Stomach smooth muscle (tissue), 2 donors: ENCODE data around the gene SNAP29.

Source experiments
- H3K27ac ChIP-seq: one replicate; pipeline ENCODE4 v1.7.0; 2013; ENCODE audit warnings: mild to moderate bottlenecking, low read length, inconsistent platforms
- H3K27me3 ChIP-seq, 2 donors: one replicate each; pipeline ENCODE4 v1.7.0; 2013; ENCODE audit warnings: low read length in 2 of 2; ENCODE audit not compliant: insufficient read depth in 2 of 2, control insufficient read depth in 1 of 2
- H3K36me3 ChIP-seq, 2 donors: one replicate each; pipeline ENCODE4 v1.7.0; 2013; ENCODE audit warnings: low read length in 2 of 2; ENCODE audit not compliant: control insufficient read depth in 2 of 2, insufficient read depth in 2 of 2
- H3K4me1 ChIP-seq: one replicate; pipeline ENCODE4 v1.7.0; 2013; ENCODE audit warnings: low read length; ENCODE audit not compliant: control insufficient read depth, insufficient read depth
- H3K4me3 ChIP-seq, 2 donors: one replicate each; pipeline ENCODE4 v1.7.0; 2013; ENCODE audit warnings: low read length in 2 of 2
- H3K9ac ChIP-seq, 2 donors: one replicate each; pipeline ENCODE4 v1.7.0; 2013; ENCODE audit warnings: low read length in 2 of 2, mild to moderate bottlenecking in 1 of 2
- H3K9me3 ChIP-seq, 2 donors: one replicate each; pipeline ENCODE4 v1.7.0; 2013; ENCODE audit warnings: low read length in 2 of 2; ENCODE audit not compliant: control insufficient read depth in 2 of 2
- donor health status: healthy.
- donor health status: Pancreatic carcinoma.

The SNAP29 gene

DNA sequence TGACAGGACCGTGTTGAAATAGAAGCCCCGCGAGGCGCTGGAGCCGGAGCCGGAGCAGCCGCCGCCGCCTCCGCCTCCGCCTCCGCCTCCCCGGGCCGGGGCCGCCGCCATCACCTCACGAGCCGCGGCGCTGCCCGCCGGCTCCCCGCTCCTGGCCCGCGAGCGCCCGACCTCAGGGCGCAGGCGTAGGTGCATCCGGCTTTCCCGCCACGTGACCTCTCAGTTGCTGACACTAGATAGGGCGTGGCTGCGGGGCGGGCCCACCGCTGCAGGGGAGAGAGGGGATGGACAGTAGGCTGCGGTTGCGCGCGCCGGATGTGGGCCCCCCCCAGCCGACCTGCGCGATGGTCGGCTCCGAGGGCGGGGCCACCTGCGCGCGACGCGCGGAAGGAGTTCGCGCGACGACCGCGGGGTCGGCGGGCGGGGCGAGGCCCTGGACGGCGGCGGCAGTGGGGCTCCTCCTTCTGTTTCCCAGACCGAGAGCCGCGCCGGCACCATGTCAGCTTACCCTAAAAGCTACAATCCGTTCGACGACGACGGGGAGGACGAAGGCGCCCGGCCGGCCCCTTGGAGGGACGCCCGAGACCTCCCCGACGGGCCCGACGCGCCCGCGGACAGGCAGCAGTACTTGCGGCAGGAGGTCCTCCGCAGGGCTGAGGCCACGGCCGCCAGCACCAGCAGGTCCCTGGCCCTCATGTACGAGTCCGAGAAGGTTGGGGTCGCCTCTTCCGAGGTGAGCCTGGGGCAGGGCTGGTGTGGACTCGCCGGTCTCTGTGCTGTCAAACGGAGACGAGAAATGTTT lies at the start of gene SNAP29, which contains the start of gene PI4KA:
Gene SNAP29 (plus strand): TSS at position 393 of the 802 bp plus-strand sequence. CDS start 104 bp downstream, at position 497.
Gene PI4KA (minus strand): TSS at position 197 of the 802 bp plus-strand sequence. CDS start 86 bp downstream, at position 111.
- peak within 1 kb of the TSS; percentile 91 to 94 for H3K4me3 ChIP-seq
- no peaks in the 10 kb centered on the region for H3K27me3 ChIP-seq
- H3K9me3 ChIP-seq: no peaks in the 10 kb centered on the region
- peaks cover 18% of the 10 kb centered on the region for H3K4me1 ChIP-seq
- peak within 1 kb of the TSS; percentile 86 for H3K9ac ChIP-seq
- H3K27ac ChIP-seq: peak within 1 kb of the TSS; percentile 78
- peaks cover 3 to 8% of the 10 kb centered on the region in 2 donors for H3K36me3 ChIP-seq

DNA sequence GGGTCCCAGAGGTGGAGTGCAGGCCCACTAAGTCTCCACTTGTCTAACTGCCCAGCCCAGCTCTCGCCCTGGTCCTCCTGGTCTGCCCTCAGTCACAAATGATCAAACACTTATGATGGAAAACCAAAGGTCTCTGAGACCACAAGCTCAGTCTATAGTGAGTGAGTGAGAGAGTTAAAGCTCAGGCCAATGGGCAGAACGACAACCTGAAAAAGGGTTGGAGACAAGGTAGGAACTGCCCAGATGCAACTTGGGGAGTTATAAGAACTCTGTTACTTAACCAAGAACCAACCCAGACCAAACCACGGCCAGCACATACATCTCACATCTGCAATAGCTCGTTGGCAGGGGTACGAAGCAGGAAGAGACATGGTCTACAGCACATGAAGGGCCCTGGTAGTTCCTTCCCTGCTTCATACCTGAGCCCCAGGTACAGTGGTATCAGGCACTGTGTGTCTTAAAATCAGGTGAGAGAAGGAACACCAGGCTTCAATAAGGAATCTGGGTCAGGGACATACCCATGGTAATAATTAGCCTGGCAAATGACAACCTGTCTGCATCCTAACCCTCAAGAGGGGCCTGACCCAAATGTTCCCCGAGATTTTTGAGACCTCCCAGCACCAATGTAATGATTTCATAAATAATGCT lies 49.1 kb upstream of the SNAP29 start:
- H3K4me1 ChIP-seq: no peaks in the 10 kb centered on the region
- no peak overlapping the region for H3K27ac ChIP-seq
- H3K27me3 ChIP-seq: no peaks in the 10 kb centered on the region
- no peaks in the 10 kb centered on the region for H3K9me3 ChIP-seq
- H3K9ac ChIP-seq: no peak overlapping the region
- H3K36me3 ChIP-seq: peaks cover 45 to 55% of the 10 kb centered on the region in 2 donors
- no peak overlapping the region for H3K4me3 ChIP-seq

DNA sequence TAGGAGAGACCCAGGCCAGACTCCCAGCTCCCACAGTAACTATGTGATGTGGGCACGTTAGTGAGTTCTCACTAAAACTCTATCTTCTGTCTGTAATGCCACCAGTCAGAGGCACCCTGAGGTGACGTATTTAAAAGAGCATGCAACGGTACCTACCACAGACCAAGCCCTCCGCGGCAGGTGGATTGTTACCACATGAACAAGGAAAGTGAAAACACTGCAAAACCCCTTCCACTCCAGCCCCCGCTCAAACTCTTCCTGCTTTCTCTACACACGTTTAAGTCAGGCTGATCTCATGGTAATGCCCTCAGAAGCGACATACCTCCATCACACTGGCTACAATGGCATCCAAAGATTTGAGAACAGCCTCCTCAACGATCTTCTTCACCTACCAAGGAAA lies 48.2 kb upstream of the SNAP29 start:
- Histone ChIP-seq H3K9ac (no peak overlapping the region), H3K27me3 (no peaks in the 10 kb centered on the region), H3K4me3 (no peak overlapping the region), H3K9me3 (no peaks in the 10 kb centered on the region), H3K27ac (no peak overlapping the region), H3K4me1 (no peaks in the 10 kb centered on the region), H3K36me3 (peaks cover 39 to 54% of the 10 kb centered on the region in 2 donors)

DNA sequence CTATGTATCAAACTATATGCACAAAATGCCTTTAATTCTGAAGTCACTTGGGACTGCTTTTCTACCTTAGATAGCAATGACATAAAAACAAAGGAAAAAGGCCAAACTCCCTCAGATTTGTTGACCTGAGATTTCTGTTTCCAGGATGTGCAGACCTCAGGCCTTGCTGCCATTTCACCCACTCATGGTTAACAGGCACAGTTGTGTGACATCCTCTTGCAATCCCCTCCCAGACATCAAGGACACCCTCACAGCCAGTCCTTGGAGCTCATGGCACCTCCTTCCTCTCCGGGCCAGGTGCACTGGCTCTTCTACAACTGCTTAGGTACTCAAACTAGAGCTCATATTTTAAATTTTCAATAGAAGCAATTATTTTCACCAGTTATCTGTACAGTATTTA lies 47.6 kb upstream of the SNAP29 start:
- H3K27ac ChIP-seq: no peak overlapping the region
- H3K36me3 ChIP-seq: peaks cover 39 to 51% of the 10 kb centered on the region in 2 donors

DNA sequence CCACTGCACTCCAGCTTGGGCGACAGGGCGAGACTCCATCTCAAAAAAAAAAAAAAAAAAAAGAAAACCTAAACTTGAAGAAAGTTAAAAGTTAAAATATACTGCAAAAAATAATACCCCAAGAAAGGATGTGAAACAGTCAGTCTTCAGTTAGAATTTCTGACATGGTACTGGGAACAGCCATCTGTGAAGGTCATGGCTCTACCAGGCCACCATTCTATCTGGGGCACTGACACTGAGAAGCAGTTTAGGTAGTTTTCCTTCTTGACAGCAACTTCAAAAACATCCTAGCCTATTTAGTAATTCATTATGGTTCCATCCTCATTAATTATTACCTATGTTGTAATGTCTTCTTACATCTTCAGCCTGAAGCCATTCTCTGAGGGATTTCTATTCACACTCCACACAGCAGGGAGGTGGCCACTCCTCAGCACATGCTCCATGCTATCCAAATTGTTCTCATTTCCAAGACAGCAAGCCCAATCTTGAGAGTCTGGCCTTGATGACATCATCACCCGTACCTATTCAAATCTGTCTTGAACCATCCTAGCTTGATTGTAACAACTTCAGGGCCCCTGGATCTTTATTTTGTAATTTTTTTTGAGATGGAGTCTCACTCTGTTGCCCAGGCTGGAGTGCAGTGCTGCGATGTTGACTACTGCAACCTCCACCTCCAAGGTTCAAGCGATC lies 46.7 kb upstream of the SNAP29 start:
- no peaks in the 10 kb centered on the region for H3K4me1 ChIP-seq
- H3K9ac ChIP-seq: no peak overlapping the region
- H3K9me3 ChIP-seq: no peaks in the 10 kb centered on the region
- no peaks in the 10 kb centered on the region for H3K27me3 ChIP-seq
- H3K27ac ChIP-seq: no peak overlapping the region
- no peak overlapping the region for H3K4me3 ChIP-seq
- peaks cover 43 to 52% of the 10 kb centered on the region in 2 donors for H3K36me3 ChIP-seq

More for the DNA sequence above, 47.6 kb upstream of the SNAP29 start:
- H3K27me3 ChIP-seq: no peaks in the 10 kb centered on the region
- H3K9me3 ChIP-seq: no peaks in the 10 kb centered on the region
- no peak overlapping the region for H3K4me3 ChIP-seq
- H3K9ac ChIP-seq: no peak overlapping the region
- H3K4me1 ChIP-seq: no peaks in the 10 kb centered on the region

DNA sequence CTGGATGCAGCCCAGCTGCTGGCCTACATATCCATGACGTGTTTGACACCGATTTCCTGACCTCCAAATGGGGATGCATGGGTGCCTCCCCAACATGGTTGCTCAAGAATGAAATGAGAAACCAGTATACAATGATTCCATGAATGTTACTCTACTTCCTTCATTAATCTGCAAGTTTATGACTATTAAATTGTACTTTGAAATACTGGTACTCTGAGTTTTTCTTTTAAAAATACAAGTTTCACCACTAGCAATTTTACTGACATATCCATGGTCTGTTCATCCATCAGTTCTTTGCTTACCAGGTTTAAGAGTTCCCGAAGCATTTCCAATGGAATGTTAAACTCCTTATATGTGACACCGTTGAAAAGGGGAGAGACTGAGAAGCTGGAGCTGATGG lies 45.8 kb upstream of the SNAP29 start:
- Histone ChIP-seq H3K9ac (no peak overlapping the region), H3K27ac (no peak overlapping the region), H3K4me3 (no peak overlapping the region), H3K4me1 (no peaks in the 10 kb centered on the region), H3K9me3 (no peaks in the 10 kb centered on the region), H3K27me3 (no peaks in the 10 kb centered on the region), H3K36me3 (peaks cover 40 to 48% of the 10 kb centered on the region in 2 donors)

DNA sequence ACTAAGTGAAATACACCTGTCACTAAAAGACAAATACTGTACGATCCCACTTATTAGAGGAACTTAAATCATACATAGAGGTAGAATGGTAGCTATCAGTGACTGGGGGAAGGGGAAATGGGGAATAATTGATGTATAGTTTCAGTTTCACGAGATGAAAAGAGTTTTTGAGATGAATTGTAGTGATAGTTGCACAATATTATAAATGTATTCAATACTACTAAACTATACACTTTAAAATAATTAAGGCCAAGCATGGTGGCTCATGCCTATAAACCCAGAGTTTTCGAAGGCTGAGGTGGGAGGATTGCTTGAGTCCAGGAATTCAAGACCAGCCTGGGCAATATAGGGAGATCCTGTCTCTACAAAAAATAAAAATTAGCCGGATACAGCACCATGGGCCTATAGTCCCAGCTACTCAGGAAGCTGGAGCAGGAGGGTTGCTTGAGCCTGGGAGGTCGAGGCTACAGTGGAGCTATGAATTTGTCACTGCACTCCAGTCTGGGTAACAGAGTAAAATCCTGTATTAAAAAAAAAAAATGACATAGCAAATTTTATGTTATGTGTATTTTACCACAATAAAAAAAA lies 44.5 kb upstream of the SNAP29 start:
- H3K36me3 ChIP-seq: peaks cover 47 to 48% of the 10 kb centered on the region in 2 donors

DNA sequence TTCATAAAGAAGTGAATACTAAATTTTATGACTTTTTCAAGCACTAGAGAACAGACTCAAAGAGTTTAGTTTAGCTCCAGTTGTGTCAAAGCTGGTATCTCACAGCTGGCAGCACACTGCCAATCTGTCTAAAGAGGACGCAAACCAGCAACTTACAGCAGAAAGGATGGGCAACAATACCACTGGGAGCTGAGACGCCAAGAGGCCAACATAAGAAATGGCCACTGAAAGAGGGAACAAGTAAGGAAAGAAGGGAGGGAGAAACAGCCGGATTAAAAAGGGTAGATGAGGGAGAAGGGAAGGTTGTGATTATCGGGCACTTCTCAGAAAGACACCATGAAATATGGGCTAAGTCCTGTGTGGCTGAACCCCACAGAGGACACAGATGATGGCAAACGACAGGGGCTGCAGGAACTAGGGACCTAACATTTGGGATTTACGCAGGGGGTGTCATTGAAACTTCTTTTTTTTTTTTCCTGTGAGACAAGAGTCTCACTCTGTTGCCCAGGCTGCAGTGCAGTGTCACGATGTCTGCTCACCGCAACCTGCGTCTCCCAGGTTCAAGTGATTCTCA lies 43.2 kb upstream of the SNAP29 start:
- no peaks in the 10 kb centered on the region for H3K27me3 ChIP-seq
- H3K27ac ChIP-seq: no peak overlapping the region
- no peak overlapping the region for H3K9ac ChIP-seq
- H3K9me3 ChIP-seq: no peaks in the 10 kb centered on the region
- H3K36me3 ChIP-seq: peaks cover 43 to 48% of the 10 kb centered on the region in 2 donors
- H3K4me1 ChIP-seq: no peaks in the 10 kb centered on the region
- H3K4me3 ChIP-seq: no peak overlapping the region

More for the DNA sequence above, 44.5 kb upstream of the SNAP29 start:
- H3K9me3 ChIP-seq: no peaks in the 10 kb centered on the region
- no peaks in the 10 kb centered on the region for H3K27me3 ChIP-seq
- H3K27ac ChIP-seq: no peak overlapping the region
- H3K4me1 ChIP-seq: no peaks in the 10 kb centered on the region
- H3K4me3 ChIP-seq: no peak overlapping the region
- H3K9ac ChIP-seq: no peak overlapping the region

DNA sequence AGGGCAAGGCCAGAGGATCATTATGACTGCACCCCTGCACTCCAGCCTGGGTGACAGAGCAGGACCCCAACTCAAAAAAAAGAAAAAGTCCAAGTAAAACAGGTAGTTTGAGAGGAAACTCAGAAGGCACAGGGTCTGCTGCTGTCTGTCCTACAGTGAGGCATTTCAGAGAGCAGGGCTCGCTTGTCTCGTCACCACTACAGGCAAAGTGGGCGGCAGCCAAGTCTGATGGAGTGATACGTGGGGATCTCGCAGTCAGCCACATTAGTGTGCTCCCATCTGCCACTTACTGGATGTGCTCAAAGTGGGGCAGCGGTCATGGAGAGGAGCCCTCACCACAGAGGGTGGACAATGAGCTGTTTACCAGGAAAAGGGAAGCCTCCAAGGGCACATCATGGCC lies 42.2 kb upstream of the SNAP29 start:
- peaks cover 36 to 43% of the 10 kb centered on the region in 2 donors for H3K36me3 ChIP-seq
- no peaks in the 10 kb centered on the region for H3K4me1 ChIP-seq
- no peak overlapping the region for H3K4me3 ChIP-seq
- H3K9ac ChIP-seq: no peak overlapping the region
- no peaks in the 10 kb centered on the region for H3K9me3 ChIP-seq
- H3K27me3 ChIP-seq: no peaks in the 10 kb centered on the region
- no peak overlapping the region for H3K27ac ChIP-seq

DNA sequence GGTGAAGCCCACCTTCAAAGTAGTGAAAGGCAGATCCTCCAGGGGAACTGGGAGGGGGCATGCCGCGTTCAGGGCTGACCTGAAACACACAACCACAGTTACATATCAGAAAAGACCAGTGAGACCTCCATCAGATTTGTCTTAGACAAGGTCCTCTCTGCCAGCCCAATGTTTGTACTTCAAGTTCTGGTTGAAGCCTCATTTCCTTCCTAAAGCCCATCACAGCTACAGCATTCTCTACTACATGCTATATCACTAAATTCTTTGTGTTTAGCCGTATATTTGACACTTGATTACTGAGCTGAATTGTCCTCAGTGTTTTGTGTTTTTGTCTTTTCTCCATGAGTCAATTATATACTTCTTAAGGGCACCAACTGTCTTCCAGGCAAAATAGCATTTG lies 40.3 kb upstream of the SNAP29 start:
- no peak overlapping the region for H3K9ac ChIP-seq
- peaks cover 27 to 36% of the 10 kb centered on the region in 2 donors for H3K36me3 ChIP-seq
- no peak overlapping the region for H3K27ac ChIP-seq
- no peaks in the 10 kb centered on the region for H3K4me1 ChIP-seq
- no peaks in the 10 kb centered on the region for H3K27me3 ChIP-seq
- H3K9me3 ChIP-seq: no peaks in the 10 kb centered on the region
- no peak overlapping the region for H3K4me3 ChIP-seq
